Measurements from ENCODE around the gene RASGRP2.

The RASGRP2 gene

GRCh38 chr11:64743591-64744543, at the start of gene RASGRP2:
Gene RASGRP2 (minus strand): TSS chr11:64744142. CDS start chr11:64742866, 1,276 bp downstream.
- DNase-seq (ENCODE audit: low spot score), result no peak

GRCh38 chr11:64792482-64792881, 48.5 kb upstream of the RASGRP2 start:
- no peak for DNase-seq (ENCODE audit: low spot score)

DNA sequence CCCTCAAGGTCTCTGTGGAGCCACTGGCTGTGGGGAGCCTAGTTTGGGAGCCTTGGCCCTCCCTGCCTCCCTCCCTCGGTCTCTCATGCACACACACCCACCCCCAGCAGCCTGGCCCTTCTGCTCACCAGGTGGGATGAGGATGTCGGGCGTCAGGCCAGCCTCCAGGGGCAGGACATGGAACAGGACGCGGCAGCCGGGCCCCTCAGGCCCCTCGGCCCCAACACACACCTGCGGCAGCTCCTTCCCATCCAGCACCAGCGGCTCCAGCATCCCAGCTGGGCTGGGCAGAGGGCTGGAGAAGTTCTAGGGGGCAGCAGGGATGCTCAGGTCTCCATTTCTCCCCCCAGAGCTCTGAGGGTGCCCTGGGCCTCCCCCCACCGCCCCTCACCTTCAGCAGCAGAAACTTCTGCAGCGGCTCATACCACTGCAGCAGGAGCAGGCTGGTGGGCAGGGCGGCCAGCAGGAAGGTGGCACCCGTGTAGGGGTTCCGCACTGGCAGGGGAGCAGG, 47.9 kb upstream of the RASGRP2 start:
- no peak for DNase-seq (ENCODE audit: low spot score)

GRCh38 chr11:64790205-64791095, 46.5 kb upstream of the RASGRP2 start:
- DNase-seq (ENCODE audit: low spot score), result no peak

- DNase-seq (ENCODE audit: low spot score), result no peak
Observed at GRCh38 chr11:64789331-64790204, 45.6 kb upstream of the RASGRP2 start.

- DNase-seq (ENCODE audit: low spot score), result no peak
Observed at GRCh38 chr11:64788321-64789215, 44.6 kb upstream of the RASGRP2 start.

GRCh38 chr11:64787526-64788320, 43.8 kb upstream of the RASGRP2 start:
- no peak for DNase-seq (ENCODE audit: low spot score)

- DNase-seq (ENCODE audit: low spot score), result no peak
Observed at GRCh38 chr11:64786308-64786707, 42.4 kb upstream of the RASGRP2 start.

DNA sequence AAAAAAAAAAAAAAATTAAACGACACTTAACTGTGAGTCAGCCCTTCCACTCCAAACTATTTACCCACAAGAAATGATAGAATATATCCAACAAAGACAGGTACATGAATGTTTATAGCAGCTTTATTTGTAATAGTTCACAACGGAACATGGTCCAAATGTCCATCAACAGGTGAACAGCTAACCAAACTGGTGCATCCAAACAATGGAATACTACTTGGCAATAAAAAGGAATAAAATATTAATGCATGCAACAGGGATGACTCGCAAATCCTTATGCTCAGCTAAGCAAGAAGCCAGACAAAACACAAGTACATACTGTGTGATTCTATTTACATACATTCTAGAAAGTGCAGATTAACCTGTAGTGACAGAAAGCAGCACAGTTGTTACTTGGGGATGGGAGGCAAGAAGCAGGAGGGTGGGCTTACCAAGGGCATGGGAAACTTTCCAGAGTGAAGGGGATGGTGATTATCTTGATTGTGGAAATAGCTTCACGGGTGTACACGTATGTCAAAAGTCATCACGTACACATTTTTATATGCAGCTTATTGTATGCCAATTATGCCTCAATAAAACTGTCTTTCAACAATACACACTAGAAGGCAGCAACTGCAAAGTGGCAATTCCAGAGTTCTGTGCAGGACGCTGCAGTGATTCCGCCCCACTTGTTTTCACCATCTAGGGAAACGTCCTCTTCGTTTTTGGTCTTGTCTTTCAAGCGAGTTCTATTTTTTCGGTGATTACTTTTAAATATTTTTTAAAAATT, 41.1 kb upstream of the RASGRP2 start:
- DNase-seq (ENCODE audit: low spot score), result no peak

- DNase-seq (ENCODE audit: low spot score), result peak; percentile 99
Observed at GRCh38 chr11:64778473-64779298, 34.7 kb upstream of the RASGRP2 start, which contains the start of gene SF1. Gene SF1 (minus strand): TSS chr11:64778542. CDS start chr11:64778392, 150 bp downstream.

- DNase-seq (ENCODE audit: low spot score), result no peak
Observed at GRCh38 chr11:64778223-64778472, 34.2 kb upstream of the RASGRP2 start.

GRCh38 chr11:64777449-64778222, 33.7 kb upstream of the RASGRP2 start:
- peak; percentile 92 for DNase-seq (ENCODE audit: low spot score)

- no peak for DNase-seq (ENCODE audit: low spot score)
Observed at GRCh38 chr11:64776875-64777274, 32.9 kb upstream of the RASGRP2 start.

- no peak for DNase-seq (ENCODE audit: low spot score)
Observed at GRCh38 chr11:64776425-64776824, 32.5 kb upstream of the RASGRP2 start.

- no peak for DNase-seq (ENCODE audit: low spot score)
Observed at GRCh38 chr11:64774144-64774543, 30.2 kb upstream of the RASGRP2 start.

- no peak for DNase-seq (ENCODE audit: low spot score)
Observed at GRCh38 chr11:64772303-64773018, 28.5 kb upstream of the RASGRP2 start.

- no peak for DNase-seq (ENCODE audit: low spot score)
Observed at GRCh38 chr11:64771861-64772260, 27.9 kb upstream of the RASGRP2 start.
